Activated naive CD4-positive, alpha-beta T cell treated with anti-CD3 and anti-CD28 coated beads for 36 hours (primary cell): Measurements from ENCODE around the gene HTRA3. TPM values are rescaled to one million over a fixed set of nuclear protein-coding genes. Genes with fewer than 3 reads are reported as not detected.

Source experiments
- CTCF ChIA-PET: fragments of 350-600 bp; sonication (Branson Sonifier 250); formaldehyde crosslinking; loops from one replicate; lab custom pipeline; 2021; ENCODE audit warnings: antibody characterized with exemption; lab: Charles Lee
- DNase-seq: peaks from one replicate; pipeline ENCODE4 v3.0.0-alpha.2; 2020
- H3K27ac Mint-ChIP-seq: one replicate; pipeline ENCODE4 v1.8.0; 2021; ENCODE audit warnings: mild to moderate bottlenecking, mixed read lengths
- H3K27me3 Mint-ChIP-seq: one replicate; pipeline ENCODE4 v1.8.0; 2021; ENCODE audit warnings: low read depth, mixed read lengths
- H3K36me3 Mint-ChIP-seq: one replicate; pipeline ENCODE4 v1.8.0; 2021; ENCODE audit warnings: low read depth, mixed read lengths
- H3K4me1 Mint-ChIP-seq: one replicate; pipeline ENCODE4 v1.8.0; 2021; ENCODE audit warnings: low read depth, mixed read lengths
- H3K4me3 Mint-ChIP-seq: one replicate; pipeline ENCODE4 v1.8.0; 2021; ENCODE audit warnings: mild to moderate bottlenecking, moderate library complexity, mixed read lengths
- H3K9me3 Mint-ChIP-seq: one replicate; pipeline ENCODE4 v1.8.0; 2021; ENCODE audit warnings: mixed read lengths
- intact Hi-C: fragments of 100-400 bp; cut with micrococcal nuclease; formaldehyde crosslinking; loops from one replicate; pipeline ENCODE4 v1.15.1; 2023
- total RNA-seq, 2 experiments: library from RNA; stranded (reverse); gene quantifications; one replicate each; pipeline ENCODE4 v1.2.3, GENCODE V29; 2021

HTRA3 gene
- total RNA-seq, 2 experiments from 2014 or later = not detected

- CTCF ChIA-PET = interaction anchor here (0.5 kb wide), 1 partner anchor 352 kb away, joined by 6 read pairs; no protein-coding TSS in a partner anchor
- H3K4me1 Mint-ChIP-seq = no peaks in the 10 kb centered on the region
Observed at GRCh38 chr4:8255698-8256441, 13.7 kb upstream of the HTRA3 start.

GRCh38 chr4:8257854-8258253 is 11.7 kb upstream of the HTRA3 start:
- no peak overlapping the region for H3K27ac Mint-ChIP-seq
- intact Hi-C loops = no loop called here
- CTCF ChIA-PET = interaction anchor here (0.7 kb wide), 1 partner anchor 81 kb away, joined by 3 read pairs; no protein-coding TSS in a partner anchor
- H3K4me1 Mint-ChIP-seq = no peaks in the 10 kb centered on the region
- no peaks in the 10 kb centered on the region for H3K27me3 Mint-ChIP-seq
- H3K9me3 Mint-ChIP-seq = no peaks in the 10 kb centered on the region
- H3K4me3 Mint-ChIP-seq = no peak overlapping the region
- no peak for DNase-seq
- H3K36me3 Mint-ChIP-seq = no peaks in the 10 kb centered on the region

More at GRCh38 chr4:8255698-8256441, 13.7 kb upstream of the HTRA3 start:
- H3K27me3 Mint-ChIP-seq = no peaks in the 10 kb centered on the region
- H3K27ac Mint-ChIP-seq = no peak overlapping the region
- H3K36me3 Mint-ChIP-seq = no peaks in the 10 kb centered on the region
- intact Hi-C loops = no loop called here
- DNase-seq = no peak
- H3K9me3 Mint-ChIP-seq = no peaks in the 10 kb centered on the region
- no peak overlapping the region for H3K4me3 Mint-ChIP-seq

- H3K27me3 Mint-ChIP-seq = peaks cover 1% of the 10 kb centered on the region
- H3K36me3 Mint-ChIP-seq = no peaks in the 10 kb centered on the region
- no peak for DNase-seq
- no peak overlapping the region for H3K27ac Mint-ChIP-seq
- intact Hi-C loops = no loop called here
- no peaks in the 10 kb centered on the region for H3K9me3 Mint-ChIP-seq
- no peak overlapping the region for H3K4me3 Mint-ChIP-seq
- H3K4me1 Mint-ChIP-seq = no peaks in the 10 kb centered on the region
- CTCF ChIA-PET = interaction anchor here (0.7 kb wide), 1 partner anchor 82 kb away, joined by 3 read pairs; no protein-coding TSS in a partner anchor
Observed at GRCh38 chr4:8258552-8259212, 10.9 kb upstream of the HTRA3 start.

- no peaks in the 10 kb centered on the region for H3K4me1 Mint-ChIP-seq
- intact Hi-C loops = no loop called here
- no peak overlapping the region for H3K27ac Mint-ChIP-seq
- no peak overlapping the region for H3K4me3 Mint-ChIP-seq
- H3K9me3 Mint-ChIP-seq = no peaks in the 10 kb centered on the region
- no peak for DNase-seq
- CTCF ChIA-PET = interaction anchor here (1.5 kb wide), 1 partner anchor 83 kb away, joined by 3 read pairs; no protein-coding TSS in a partner anchor
- peaks cover 2% of the 10 kb centered on the region for H3K27me3 Mint-ChIP-seq
- no peaks in the 10 kb centered on the region for H3K36me3 Mint-ChIP-seq
Observed at GRCh38 chr4:8259743-8260430, 9.7 kb upstream of the HTRA3 start.

GRCh38 chr4:8260656-8261111 is 8.9 kb upstream of the HTRA3 start:
- no peaks in the 10 kb centered on the region for H3K36me3 Mint-ChIP-seq
- DNase-seq = no peak
- no peak overlapping the region for H3K27ac Mint-ChIP-seq
- no peaks in the 10 kb centered on the region for H3K9me3 Mint-ChIP-seq
- no peaks in the 10 kb centered on the region for H3K4me1 Mint-ChIP-seq
- H3K27me3 Mint-ChIP-seq = peaks cover 2% of the 10 kb centered on the region
- intact Hi-C loops = no loop called here
- no peak overlapping the region for H3K4me3 Mint-ChIP-seq
- CTCF ChIA-PET = interaction anchor here (1.5 kb wide), 1 partner anchor 84 kb away, joined by 3 read pairs; no protein-coding TSS in a partner anchor

- DNase-seq = no peak
- intact Hi-C loops = no loop called here
- Mint-ChIP-seq H3K27me3 (peaks cover 2% of the 10 kb centered on the region), H3K36me3 (no peaks in the 10 kb centered on the region), H3K4me1 (no peaks in the 10 kb centered on the region), H3K27ac (no peak overlapping the region), H3K4me3 (no peak overlapping the region), H3K9me3 (no peaks in the 10 kb centered on the region)
- CTCF ChIA-PET = no interaction called here
Observed at GRCh38 chr4:8261851-8262535, 7.6 kb upstream of the HTRA3 start.

GRCh38 chr4:8262637-8263322 is 6.8 kb upstream of the HTRA3 start:
- no peaks in the 10 kb centered on the region for H3K9me3 Mint-ChIP-seq
- intact Hi-C loops = no loop called here
- H3K4me1 Mint-ChIP-seq = no peaks in the 10 kb centered on the region
- no peak for DNase-seq
- H3K4me3 Mint-ChIP-seq = no peak overlapping the region
- H3K27ac Mint-ChIP-seq = no peak overlapping the region
- CTCF ChIA-PET = no interaction called here
- H3K36me3 Mint-ChIP-seq = no peaks in the 10 kb centered on the region
- H3K27me3 Mint-ChIP-seq = peaks cover 2% of the 10 kb centered on the region

GRCh38 chr4:8263397-8263796 is 6.2 kb upstream of the HTRA3 start:
- Mint-ChIP-seq H3K27me3 (peaks cover 4% of the 10 kb centered on the region), H3K4me1 (no peaks in the 10 kb centered on the region), H3K4me3 (no peak overlapping the region), H3K36me3 (no peaks in the 10 kb centered on the region), H3K9me3 (no peaks in the 10 kb centered on the region), H3K27ac (no peak overlapping the region)
- intact Hi-C loops = no loop called here
- DNase-seq = no peak
- CTCF ChIA-PET = no interaction called here

GRCh38 chr4:8264106-8264505 is 5.4 kb upstream of the HTRA3 start:
- CTCF ChIA-PET = no interaction called here
- intact Hi-C loops = no loop called here
- H3K4me1 Mint-ChIP-seq = no peaks in the 10 kb centered on the region
- no peaks in the 10 kb centered on the region for H3K36me3 Mint-ChIP-seq
- no peak for DNase-seq
- H3K27ac Mint-ChIP-seq = no peak overlapping the region
- H3K4me3 Mint-ChIP-seq = no peak overlapping the region
- H3K9me3 Mint-ChIP-seq = no peaks in the 10 kb centered on the region
- peaks cover 10% of the 10 kb centered on the region for H3K27me3 Mint-ChIP-seq

- H3K36me3 Mint-ChIP-seq = no peaks in the 10 kb centered on the region
- no peak overlapping the region for H3K27ac Mint-ChIP-seq
- intact Hi-C loops = no loop called here
Observed at GRCh38 chr4:8265171-8265929, 4.2 kb upstream of the HTRA3 start.

GRCh38 chr4:8266088-8266487 is 3.5 kb upstream of the HTRA3 start:
- intact Hi-C loops = no loop called here
- CTCF ChIA-PET = interaction anchor here (0.6 to 1.9 kb wide), 7 partner anchors 23 to 272 kb away, joined by 3 to 11 read pairs (median 4); no protein-coding TSS in a partner anchor

More at GRCh38 chr4:8265171-8265929, 4.2 kb upstream of the HTRA3 start:
- Mint-ChIP-seq H3K9me3 (no peaks in the 10 kb centered on the region), H3K4me1 (no peaks in the 10 kb centered on the region), H3K27me3 (peaks cover 11% of the 10 kb centered on the region), H3K4me3 (no peak overlapping the region)
- no peak for DNase-seq
- CTCF ChIA-PET = interaction anchor here (0.7 kb wide), 1 partner anchor 188 kb away, joined by 3 read pairs; no protein-coding TSS in a partner anchor

More at GRCh38 chr4:8266088-8266487, 3.5 kb upstream of the HTRA3 start:
- H3K4me3 Mint-ChIP-seq = no peak overlapping the region
- H3K4me1 Mint-ChIP-seq = no peaks in the 10 kb centered on the region
- H3K36me3 Mint-ChIP-seq = no peaks in the 10 kb centered on the region
- no peaks in the 10 kb centered on the region for H3K9me3 Mint-ChIP-seq
- H3K27me3 Mint-ChIP-seq = peaks cover 15% of the 10 kb centered on the region
- H3K27ac Mint-ChIP-seq = no peak overlapping the region
- DNase-seq = no peak
